GM21390 (cell line): ENCODE data around the gene RAVER1.
"Not testable (repeated sequence)": the region's sequence is repeated elsewhere in the genome, so short reads cannot be mapped to it uniquely, and the experiment has no call there.

Experiments
- ATAC-seq: cut with Tn5 transposase; IDR thresholded peaks from one replicate; pipeline ENCODE4 v1.9.1; 2021; ENCODE audit not compliant: unreplicated experiment

RAVER1 gene

DNA sequence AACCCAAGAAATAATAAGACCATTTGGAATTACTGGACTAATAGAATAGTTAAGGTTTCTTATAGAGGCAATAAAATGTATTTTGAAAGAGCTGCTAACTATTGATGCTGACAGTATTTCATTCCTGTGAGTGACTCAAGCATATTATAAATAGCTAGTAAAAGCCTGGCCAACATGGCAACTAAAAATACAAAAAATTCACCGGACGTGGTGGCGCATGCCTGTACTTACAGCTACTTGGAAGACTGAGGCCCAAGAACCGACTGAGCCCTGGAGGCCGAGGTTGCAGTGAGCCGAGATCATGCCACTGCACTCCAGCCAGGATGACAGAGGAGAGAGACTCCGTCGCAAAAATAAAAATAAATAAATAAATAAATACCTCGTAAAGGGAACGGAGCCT, 11.5 kb upstream of the RAVER1 start:
- no peak for ATAC-seq

DNA sequence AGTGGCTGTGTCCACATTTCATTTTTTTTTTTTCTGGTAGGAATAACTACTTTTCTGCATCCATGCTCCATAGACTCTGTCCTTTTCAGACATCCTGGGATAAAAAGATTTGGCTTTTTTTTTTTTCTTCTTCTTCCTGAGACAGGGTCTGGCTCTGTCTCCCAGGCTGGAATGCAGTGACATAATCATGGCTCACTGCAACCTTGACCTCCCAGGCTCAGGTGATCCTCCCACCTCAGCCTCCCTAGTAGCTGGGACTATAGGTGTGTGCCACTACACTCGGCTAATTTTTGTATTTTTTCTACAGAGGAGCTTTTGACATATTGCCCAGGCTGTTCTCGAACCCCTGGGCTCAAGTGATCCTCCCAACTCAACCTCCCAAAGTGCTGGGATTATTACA, 10.2 kb upstream of the RAVER1 start:
- no peak for ATAC-seq

DNA sequence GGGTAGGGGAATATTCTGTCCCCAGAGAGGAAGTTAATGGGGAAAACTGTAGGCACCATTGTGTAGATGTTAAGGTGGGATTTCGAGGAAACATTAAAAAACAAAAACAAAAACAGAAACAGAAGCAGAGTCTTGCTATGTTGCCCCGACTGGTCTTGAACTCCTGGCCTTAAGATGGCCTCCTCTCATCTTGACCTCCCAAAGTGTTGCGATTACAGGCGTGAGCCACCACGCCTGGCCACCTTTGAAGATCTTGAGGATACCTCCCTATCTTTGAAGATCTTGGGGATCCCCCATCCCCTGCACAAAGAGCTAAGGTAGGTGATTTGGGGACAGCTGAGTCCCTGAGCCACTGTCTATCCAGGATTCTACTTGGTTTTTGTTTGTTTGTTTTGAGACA, 6.6 kb upstream of the RAVER1 start:
- no peak for ATAC-seq

DNA sequence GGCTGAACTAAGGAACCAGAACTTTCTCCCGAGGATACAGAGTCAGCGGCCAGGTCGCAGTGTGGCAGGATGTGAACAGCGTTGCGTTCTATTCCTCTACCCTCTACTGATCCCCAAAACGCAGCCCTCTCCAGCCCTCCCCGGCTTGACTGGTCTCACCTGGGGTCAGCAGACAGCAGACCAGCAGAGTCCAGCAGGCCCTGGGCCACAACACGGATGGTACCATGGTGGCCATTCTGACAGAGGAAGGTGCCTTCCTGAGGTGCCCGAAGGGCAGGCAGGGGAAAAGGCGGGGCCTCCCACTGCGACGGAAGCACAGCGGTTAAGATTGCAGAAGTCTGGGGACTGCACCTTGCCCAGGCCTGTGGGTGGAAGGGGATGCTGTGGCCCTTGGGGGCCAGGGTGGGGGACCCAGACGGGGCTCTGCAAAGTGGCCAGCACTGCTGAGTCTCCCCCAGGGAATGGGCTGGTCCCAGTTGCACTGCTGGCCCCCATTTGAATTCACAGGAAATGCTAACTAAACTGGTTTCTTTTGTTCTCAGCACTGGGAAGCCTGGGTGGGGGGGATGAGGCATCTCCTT, 6.1 kb upstream of the RAVER1 start, which contains the start of gene ICAM3:
ICAM3 (minus strand) TSS at position 245 of the 581 bp plus-strand sequence; CDS start at position 235, 10 bp downstream.
- ATAC-seq, result peak; percentile 67

DNA sequence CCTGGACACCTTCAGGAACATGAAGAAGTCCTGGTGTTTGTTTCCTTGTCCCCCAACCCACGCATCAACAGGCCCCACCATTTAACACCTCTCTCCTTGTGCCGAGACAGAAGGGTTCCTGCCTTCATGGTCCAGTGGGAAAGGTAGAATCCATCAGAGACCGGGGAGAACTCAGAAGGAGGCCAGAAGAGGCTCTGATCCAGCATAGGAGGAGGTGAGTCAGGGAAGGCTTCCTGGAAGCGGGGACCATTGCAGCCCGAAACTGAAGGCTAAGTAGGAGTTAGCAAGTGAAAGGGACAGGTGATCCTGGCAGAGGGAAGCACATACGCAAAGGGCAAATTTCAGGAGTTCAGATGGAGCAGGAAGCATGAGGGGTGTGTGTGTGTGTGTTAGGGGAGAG, 5.6 kb upstream of the RAVER1 start:
- no peak for ATAC-seq

DNA sequence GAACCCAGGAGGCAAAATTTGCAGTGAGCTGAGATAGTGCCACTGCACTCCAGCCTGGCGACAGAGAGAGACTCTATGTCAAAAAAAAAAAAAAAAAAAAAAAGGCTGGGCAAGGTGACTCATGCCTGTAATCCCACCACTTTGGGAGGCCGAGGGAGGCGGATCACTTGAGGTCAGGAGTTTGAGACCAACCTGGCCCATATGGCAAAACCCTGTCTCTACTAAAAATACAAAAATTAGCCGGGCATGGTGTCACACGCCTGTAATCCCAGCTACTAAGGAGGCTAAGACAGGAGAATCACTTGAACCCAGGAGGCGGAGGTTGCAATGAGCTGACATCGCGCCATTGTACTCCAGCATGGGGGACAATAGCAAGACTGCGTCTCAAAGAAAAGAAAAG, 3.4 kb upstream of the RAVER1 start:
- not testable (repeated sequence) for ATAC-seq

DNA sequence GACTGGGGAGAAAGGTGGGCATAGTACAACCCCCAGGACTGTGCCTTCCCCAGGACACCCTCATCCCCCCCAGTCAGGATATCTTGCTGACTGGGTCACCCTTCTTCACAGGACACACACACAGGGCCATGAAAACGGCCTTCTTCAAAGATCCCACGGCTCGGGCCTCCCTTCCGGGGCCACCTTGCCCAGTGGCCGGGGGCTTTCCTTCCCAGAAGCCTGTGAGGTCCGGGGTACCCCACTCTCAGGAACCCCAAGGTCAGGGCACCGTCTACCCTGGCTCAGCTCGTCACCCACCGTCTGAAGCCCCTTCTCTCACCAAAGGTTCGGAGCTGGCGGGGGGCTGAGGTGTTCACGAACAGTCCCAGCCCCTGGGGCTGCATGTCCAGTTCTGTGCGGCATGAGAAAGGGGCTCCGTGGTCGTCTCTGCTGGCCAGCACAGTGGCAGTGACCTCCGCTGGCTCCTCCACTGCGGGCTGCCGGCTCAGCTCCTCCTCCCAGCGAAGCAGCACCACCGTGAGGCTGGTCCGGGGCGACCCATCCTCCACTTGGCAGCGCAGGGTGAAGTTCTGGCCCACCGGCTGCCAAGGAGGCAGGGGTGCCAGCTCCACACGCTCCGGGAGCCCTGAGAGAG, 2.1 kb upstream of the RAVER1 start:
- no peak for ATAC-seq

DNA sequence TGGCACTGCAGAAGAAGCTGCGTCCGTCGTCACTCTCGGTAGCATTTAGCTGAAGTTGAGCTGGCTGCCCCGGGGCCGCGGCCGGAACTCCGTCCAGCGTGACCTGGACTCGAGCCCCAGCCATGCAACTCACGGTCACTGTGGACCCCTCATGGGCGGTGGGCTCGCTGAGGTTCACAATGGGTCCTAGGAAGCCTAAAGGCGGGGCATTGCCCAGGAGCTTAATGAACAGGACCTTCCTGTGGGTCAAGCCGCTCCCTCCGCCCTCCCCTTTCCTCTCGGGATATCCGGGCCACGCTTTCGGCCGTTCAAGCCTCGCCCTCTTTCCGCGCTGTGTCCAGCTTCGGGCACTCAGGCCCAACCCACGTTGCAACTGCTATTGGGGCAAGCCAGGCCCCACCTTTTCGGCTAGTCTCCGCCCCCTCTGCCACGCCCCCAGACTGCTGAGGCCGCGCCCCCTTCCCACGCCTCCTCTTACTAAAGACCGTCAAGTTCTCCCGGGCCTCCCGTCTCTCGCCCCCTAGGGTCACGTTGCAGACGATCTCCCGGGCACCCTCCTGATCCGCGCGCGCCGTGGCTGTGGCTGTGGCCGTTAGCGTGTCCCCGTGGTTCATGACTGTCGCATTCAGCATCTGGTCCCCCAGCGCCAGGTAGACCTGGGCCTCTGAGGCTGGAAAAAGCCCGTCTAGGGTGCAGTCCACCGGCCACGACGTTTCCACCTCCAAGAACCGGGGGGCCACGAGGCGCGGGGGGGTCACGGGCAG, 1.4 kb upstream of the RAVER1 start:
- no peak for ATAC-seq

DNA sequence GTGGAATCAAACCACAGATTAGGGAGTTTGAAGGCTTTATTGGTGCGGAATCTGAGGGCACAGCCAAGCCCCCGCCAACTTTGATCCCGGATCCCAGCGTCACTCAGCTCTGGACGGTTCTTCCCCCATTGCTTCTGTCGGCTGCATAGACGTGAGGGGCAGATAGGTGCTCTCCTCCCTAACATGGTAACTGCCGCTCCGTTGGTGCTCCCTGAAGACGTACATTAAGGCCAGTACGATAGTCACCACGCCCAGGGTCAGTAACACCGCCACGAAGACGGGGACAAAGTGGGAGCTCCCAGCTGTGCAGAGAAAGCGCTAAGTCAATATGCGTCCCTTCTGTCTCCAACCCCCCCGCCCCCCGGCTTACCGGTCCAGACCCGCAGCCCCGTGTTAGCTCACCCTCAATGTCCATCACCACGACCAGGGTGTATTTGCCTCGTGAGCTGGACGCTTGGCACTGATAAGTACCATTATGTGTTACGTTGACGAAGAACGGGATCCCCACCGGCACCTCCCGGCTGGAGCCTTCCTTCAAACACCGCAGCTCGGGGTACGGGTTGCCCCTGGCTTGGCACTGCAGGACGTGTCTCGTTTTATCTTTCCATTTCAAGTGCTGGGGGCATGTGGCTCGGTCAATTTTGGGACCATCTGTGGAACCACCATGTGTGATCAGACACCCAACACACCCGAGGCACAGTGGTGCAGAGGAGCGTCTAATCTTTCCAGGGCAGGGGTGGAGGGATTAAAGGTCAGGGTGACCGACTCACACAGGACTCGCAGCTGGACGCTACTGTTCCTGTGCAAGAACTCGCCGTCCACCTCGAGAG, 644 bp upstream of the RAVER1 start:
- no peak for ATAC-seq

DNA sequence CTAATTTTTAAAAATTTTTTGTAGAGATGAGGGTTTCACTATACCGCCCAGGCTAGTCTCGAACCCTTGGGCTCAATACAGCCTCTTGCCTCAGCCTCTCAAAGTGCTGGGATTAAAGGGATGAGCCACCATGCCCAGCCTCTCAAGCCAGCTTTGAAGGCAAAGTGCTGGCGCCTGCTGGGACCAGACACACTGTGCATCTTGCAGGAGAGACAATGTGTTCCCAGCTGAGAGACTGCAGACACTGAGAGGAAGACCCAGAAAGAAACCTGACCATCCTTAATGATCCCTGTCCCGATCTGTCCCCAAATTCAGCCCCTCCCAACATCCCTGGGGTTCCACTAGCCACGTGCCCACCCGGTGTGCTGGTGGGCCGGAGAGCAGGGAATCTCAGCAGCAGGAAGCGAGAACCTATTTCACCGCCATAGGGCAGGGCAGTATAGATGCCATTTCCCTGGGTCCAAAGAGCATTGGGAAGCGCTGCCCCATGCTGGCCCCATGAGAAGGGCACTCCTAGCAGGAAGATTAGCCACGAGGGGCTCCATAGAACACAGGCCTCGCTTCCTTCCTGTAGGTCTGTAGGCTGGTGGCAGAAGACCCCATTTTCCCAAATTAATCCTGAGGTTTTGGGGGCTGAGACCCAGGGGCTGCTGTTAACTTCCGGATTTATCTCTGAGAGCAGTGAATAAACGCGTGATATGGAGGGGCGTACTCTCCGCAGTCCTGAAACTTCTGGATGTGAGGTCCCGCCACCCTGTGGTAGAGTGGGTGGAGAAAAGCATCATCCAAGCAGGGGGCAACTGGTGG, 968 bp downstream of the RAVER1 start:
- ATAC-seq, result no peak

DNA sequence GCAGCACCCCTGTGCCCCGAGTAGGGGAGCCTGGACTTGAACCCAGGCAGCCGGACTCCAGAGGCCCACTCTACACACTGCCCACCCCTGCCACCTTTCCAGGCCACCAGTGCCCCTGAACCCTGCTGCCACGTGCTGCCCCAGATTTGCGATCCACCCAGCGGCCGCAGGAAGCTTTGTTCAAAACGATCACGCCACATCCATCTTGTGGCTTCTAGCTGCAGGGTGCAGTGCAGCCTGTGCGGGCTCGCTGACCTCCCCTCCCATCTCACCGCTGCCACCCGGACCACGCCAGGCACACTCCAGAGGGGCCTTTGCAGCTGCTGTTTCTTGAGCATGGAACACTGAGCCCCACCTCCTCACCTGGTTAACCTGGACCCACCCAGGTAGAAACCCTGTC, 3.8 kb downstream of the RAVER1 start:
- ATAC-seq, result no peak

DNA sequence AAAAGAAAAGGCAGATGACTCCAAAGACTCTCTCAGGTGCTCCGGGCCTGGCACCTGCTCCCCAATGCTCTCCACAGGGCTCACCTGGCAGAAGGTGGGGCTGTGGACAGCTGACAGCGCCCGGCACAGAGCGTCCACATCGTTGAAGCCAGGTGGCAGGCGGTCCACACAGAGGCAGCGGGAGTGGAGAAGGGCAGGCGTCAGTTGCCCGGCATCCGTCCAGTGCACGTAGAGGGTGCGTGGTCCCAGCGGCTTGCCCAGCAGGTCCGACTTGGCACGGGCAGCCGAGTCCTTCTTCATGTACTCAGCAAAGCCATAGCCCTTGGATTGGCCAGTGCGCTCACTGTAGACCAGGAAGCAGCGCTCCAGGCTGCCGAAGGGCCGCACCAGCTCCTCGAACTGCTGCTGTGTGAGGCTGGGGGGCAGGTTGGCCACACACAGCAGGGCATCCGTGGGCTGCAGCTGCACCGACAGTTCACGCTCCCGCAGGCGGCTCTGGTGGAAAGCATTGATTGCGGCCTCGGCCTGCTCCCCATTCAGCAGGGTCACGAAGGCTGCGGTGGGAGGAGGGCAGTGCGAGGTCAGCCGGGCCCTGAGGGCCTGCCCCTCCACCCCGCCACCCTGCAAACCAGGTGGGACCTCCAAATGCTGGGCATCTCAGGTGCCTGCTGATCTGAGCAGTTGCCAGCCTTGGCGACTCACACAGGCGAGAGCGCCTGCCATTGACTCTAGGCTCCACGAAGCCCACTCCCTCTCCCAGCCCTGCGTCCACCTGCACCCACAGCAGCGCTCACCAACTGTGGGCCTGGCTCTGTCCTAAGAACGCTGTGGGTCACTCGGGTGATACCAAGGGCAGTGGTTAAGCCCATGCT, 4.5 kb downstream of the RAVER1 start:
- ATAC-seq, result no peak

DNA sequence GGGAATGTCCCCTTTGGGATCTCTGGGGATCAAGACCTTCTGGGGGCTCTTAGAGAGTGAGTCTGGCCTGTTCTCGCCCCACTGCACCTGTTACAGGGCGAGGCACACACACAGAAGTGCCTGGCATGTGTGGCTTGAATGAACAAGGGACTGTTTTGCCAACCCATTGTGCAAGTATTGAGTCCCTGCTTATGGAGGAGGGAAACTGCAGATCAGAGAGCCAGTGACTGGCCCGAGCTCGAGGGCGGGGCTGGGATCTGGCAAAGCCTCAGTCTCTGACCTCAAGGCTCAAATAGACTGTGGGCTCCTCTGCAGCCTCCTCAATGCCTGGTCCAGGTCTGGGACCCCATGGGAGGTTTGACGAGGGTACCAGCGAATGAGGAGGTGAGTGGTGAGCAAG, 5.5 kb downstream of the RAVER1 start:
- no peak for ATAC-seq

DNA sequence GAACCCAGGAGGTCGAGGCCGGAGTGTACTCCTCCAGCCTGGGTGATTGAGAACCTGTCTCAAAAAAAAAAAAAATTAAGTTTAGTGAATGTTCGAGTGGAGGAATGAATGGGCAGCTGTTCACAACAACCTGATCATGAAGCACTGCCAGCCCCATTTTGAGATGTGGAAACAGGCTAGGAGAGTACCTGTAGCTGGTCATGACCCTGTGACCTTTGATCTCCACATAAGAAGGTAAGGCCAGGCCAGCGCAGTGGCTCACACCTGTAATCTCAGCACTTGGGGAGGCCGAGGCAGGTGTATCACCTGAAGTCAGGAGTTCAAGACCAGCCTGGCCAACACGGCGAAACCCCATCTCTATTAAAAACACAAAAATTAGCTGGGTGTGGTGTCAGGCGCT, 7.6 kb downstream of the RAVER1 start:
- ATAC-seq, result no peak

DNA sequence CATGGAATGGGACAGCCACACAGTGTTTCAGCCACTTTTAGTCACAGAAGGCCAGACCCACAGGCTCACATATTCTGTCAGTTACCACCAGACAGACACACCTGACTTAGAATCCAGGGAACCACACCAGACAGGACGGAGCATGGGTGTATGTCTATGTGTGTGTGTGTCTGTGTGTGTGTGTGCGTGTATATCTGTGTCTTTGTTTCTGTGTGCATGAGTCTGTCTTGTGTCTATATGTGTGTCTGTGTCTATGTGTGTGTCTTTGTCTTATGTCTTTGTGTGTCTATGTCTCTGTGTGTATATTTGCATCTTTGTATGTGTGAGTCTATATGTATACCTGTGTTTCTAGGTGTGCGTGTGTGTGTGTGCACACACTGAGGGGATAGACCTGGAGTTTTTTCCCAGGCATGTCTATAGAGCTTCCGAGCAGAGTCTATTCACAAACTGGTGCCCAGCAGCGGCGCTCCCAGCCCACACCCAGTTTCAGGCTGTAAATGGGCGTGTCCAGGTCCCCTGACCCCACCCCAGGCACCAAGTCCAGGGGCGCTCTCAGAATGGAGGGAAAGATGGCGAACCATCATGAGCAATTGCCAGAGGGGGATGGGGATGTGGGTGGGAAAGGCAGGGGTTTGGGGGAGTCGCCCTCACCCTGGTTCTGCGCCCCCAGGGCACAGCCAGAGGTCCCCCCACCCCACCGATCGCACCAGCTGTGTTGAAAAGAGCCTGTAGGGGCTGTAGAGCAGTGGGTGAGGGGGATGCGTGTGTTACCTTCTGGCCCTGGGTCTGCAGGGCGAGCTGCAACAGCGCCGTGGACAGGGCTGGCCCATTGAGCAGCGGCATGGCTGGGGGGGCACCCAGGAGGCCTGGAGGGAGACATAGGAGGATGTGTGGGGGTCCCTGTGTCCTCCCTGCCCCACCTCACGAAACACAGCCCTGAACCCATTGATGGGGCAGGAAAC, 11.2 kb downstream of the RAVER1 start:
- ATAC-seq, result no peak

DNA sequence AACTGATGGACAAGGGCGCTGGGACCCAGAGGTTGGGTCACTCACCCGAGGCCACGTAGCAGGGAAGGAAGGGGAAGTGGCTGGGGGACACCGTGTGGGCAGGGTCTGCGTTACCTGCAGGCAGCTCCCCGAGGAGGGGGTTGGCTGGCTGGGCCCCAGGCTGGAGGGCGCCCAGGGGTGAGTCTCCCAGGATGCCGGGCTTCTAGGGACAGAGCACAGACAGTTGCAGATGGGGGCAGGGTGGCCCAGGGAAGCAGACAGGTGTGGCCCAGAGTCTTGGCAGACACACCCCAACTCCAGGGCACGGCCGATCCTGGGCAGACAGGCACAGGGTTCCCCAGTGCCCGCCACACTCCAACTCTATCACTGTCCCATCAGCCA, 11.9 kb downstream of the RAVER1 start:
- no peak for ATAC-seq

DNA sequence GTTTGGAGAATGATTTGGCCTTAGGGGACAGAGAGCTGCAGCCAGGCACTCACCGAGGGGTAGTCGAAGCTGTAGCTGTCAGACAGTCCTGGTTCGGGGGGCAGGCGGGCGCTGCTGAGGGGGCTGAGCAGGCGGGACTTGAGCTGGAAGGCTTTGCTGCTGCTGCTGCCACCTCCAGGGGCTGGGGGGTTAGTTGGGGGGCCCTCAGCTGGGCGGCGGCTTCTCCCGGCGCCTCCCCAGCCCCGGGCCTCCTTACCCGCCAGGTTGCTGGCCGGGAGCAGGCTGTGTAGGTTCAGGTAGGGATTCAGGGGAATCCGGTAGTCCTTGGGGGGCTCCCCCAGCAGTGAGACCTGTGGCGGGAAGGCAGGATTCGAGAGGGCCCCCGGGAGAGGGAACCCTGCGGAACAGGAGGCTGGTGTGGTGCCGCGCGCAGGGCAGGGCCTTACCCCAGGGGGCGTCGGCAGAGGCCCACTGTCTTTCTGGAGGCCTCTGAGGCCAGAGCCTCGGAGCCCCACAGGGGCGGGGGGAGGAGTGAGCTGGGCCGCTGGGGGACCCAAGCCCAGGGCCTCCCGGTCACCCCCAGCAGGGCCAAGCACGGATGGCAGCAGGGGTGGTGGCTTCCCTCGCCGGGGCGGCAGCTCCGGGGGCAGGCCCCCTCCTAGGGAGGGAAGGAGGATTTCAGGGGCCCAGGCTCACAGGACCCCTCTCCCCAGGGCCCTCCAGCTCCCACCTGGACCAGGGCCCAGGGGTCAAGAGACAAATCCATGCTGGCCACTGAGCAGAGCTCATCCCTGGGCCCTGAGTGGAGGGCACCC, 12.5 kb downstream of the RAVER1 start:
- ATAC-seq, result no peak
